IPS-NIHi11 (cell line): Measurements from ENCODE around the gene LHX4.
"Not testable (repeated sequence)": the region's sequence is repeated elsewhere in the genome, so short reads cannot be mapped to it uniquely, and the experiment has no call there.

ENCODE experiments used
- DNase-seq: peaks from one replicate; pipeline ENCODE4 v3.0.0; 2012; ENCODE audit warnings: mixed read lengths, low spot score

Gene LHX4

DNA sequence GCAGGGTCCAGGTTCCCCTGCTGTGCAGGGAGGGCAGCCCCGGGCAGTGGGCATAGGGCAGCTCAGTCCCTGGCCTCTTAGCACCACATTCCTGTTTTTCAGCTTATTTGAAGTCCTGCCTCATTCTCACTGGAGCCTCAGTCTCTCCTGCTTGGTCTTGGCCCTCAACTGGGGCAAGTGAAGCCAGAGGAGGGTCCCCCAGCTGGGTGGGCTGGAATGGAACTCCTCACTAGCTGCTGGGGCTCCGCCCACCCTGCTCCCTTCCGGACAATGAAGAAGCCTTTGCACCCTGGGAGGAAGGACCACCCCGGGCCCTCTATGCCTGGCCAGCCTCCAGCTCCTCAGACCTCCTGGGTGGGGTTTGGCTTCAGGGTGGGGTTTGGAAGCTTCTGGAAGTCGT, 32.8 kb upstream of the LHX4 start:
- no peak for DNase-seq

DNA sequence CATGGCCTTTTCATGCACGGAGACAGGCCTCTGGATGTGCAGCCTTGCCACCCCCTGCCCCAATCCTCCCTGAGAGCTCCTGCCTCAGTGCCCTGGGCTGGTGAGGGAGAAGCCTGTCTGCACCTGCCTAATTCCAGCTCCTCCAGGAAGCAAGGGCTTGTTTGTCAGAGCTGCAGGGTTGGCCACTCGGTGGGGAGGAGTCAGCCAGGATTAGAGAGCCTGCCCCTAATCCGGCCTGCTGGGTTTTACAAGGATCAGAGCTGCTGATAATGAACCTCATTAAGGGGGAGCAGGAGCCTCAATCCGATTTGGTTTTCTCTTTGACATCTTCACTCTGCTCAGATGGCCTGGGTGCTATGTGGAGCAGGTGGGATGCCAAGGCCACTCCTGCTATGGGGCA, 31.9 kb upstream of the LHX4 start:
- DNase-seq: peak; percentile 79

DNA sequence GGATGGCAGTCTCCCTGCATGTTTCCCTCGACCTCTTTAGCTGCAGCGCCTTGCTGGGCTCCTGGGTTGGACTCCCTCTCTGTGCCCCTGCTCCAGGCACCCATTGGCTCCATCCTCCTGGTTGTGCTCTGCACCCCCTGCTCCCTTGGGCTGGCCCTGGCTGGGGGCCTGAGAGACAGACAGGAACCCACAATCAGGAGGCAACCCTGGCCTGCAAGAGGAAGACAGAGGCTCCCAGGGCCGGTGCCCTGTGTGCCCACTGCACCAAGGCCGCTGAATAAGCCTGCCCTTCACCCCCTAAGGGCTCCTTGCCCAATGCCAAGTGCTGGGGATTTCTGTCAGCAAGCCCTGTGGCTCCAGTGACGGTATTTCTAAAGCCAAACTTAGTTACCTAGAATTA, 31.5 kb upstream of the LHX4 start:
- DNase-seq: no peak

DNA sequence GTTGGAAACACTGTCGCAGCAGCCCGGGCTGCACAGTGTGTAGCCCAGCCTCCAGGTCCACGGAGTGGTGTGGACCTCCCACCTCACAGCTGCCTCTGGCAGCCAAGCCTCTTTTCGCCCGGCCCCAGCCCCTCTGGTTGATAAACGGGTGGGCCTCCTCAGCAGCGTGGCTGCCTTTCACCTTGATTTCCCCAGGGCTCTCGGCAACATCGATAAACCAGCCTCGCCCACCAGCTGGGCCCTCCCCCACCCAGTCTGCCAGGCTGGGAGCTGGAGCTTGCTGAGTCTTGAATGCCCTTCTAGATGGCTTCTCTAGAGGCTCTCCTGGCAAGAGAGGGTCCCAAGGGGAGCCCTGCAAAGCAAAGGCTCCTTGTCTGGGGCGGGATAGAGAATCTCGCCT, 31.0 kb upstream of the LHX4 start:
- DNase-seq: no peak

DNA sequence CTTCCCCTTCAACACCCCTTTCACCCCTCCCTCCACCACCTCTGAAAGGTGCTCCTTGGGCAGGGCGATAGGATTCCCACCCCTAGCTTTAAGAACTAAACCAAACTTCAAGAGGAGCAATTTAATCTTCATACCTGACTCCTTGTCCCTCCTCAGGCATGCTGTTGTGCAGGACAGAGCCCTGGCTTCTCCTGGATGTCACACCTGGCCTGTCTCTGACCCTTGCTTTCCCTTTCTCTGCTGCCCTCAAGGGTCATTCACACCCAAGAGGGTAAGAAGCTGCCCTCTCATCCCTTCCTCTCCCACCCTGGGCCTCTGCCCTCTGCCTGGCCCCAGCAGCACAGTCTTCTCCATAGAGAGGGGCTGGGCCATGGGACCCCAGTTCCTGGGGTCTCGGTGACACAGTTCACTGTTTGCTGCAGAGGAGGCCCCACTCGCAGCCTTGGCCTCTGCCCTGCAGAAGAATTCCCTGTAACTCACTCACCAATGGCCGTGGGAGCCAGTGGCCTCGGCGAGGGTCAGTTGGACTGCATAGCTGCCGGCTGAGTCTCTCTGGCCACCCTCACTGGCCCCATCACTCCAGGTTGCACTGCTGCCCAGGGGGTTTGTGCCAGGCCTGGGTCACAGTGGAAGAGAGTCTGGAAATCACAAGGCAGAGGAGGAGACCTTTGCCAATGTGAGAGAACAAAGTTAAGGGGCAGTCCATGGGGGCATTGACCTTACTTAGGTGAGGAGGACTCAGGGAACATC, 28.4 kb upstream of the LHX4 start:
- no peak for DNase-seq

- not testable (repeated sequence) for DNase-seq
Observed at GRCh38 chr1:180202588-180202987, 27.5 kb upstream of the LHX4 start.

DNA sequence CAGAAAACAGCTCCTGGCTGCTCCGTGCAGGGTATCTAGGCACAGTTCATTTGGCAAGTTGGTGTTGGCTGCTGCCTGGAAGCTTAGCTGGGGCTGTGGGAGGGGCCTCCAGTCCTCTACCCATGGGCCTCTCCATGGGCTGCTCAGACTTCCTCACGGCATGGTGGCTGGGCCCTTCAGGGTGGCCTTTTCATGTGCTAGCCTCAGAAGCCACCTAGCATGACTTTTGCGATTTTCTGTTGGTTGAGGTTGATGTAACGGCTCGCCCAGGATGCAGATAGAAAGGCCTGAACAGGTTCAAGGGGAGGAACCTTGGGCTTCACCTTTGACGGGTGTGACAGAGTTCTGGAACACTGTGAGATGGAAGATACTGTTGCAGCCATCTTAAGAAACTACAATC, 25.8 kb upstream of the LHX4 start:
- DNase-seq: no peak

GRCh38 chr1:180206581-180206980, 23.5 kb upstream of the LHX4 start:
- DNase-seq: no peak

GRCh38 chr1:180208264-180208663, 21.8 kb upstream of the LHX4 start:
- DNase-seq: no peak

- DNase-seq: no peak
Observed at GRCh38 chr1:180210008-180210620, 19.9 kb upstream of the LHX4 start.

- DNase-seq: no peak
Observed at GRCh38 chr1:180211156-180211859, 18.8 kb upstream of the LHX4 start.

DNA sequence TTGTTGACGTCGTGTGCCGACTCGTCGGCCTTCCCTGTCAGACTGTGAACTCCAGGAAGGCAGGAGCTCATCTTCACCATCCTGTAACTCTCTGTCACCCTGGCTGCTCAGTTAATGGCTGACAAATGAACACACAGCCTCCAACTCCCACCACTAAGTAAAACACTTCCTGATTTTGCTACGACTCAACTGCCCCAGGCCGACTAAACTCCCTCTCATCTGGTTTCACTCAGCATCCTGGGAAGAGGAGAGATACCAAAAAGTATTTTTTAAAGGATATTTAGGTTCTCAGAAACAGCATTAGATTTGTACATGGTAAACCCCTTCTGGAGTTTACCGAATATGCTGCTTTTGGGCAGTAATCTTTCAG, 18.2 kb upstream of the LHX4 start:
- DNase-seq: no peak

DNA sequence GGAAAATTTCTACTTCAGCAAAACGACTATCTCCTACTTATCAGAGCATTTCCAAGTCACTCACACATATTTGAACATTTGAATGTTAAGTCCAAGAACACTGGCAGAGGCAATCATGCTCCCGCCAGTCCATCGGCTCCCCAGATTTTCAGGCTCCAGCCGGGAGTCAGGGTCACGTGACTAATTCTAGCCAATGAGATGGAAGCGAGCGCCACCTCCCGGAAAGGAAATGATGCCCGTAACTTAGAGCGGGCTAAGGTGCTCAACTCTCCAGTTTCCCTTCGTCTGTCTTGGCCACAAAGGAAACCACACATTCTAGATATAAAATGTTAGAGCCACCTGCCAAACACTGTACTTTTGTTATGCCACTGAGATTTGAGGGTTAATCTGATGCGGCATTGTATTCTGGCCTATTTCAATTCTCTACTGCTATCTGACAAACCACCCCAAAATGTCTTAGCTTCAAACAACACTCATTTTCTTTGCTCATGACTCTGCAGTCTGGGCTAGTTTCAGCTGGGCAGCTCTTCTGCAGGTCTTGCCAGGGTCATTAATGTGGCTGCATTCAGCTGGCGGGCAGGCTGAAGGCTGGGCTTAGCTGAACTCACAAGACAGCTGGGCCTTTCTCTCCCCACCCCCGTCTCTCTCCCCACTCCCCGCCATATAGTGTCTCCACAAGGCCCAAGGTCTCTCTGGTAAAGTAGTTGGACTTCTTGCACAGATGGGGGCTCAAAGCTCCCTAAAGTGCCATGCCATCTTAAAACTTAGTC, 16.5 kb upstream of the LHX4 start:
- DNase-seq: peak; percentile 84

DNA sequence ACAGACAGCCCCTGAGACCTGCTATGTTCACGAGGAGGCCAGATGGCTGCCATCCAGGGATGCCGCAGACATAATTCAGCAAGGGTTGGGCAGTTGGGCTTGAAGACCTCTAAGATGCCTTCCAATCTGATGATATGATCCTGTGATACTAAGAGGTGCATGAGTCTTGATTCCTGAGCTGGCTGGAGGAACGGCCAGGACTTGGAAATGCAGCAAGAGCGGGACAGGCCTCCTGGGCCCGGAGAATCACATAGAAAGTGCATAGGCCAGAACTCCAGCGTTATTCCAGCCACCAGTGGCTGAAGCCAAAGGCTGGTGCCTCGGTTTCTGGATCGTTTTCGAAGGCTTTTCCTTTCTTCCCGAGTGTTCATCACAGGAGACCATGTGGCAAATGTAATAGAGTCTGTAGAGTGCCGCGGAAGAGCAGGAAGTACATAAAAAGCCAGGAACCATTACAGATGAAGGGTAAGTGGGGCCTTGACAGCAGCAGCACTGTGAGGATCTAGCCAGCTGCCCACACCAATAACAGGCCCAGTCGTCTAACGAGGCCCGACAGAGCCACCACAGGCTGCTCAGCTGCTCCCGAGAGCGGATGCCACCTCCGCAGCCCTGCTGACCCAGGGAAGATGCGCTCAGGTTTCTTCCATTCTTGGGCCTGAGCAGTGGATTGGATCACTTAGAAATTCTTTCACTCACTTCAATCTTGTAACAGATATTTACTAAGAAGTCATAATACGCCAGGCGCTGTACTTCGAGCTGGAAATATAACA, 14.0 kb upstream of the LHX4 start:
- DNase-seq: no peak

- no peak for DNase-seq
Observed at GRCh38 chr1:180217006-180217405, 13.1 kb upstream of the LHX4 start.

DNA sequence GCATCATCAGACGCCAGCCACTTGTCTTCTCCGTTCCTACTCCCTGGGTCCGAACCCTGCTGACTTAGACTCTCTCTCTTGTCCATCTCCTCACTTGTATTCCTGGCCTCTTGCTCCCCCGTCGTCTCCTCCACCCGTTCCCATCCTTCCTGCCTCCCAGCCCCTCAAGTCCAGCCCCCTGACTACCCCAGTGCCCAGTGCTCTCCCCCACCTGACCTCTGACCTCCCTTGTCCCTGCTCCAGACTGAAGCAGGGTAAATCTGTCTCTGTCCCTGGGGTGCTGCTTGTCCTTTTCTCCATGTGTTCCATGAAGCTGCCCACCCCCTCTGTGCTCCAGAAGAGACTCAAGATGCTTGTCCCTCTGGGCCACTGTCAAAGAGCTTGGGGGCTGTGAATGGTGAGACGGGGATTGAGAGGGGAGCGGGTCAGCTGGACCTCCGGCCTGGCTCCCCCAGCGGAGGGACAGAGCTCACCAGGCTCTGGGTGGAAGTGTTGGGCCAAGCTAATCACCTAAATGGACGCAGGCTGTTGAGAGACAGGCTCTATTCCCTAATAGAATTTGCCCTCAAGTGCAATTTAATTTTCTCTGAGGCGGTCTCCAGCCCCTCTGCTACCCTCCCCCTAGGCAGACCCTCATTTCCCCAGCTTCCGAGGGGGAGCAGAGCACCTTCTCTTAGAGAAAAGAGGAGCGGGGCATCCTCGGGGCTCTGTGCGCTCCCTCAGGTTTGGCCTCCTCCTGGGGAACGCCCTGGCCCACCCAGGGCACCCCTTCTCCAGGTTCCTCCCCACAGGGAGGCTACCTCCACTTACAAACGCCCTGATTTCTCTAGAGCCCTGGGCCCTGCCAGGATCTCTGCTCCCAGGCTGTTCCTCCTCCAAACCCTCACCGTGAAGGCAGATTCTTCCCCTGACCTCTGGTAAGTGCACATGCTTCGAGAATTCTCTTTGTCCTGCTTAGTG, 11.0 kb upstream of the LHX4 start:
- no peak for DNase-seq

- DNase-seq: no peak
Observed at GRCh38 chr1:180219776-180220175, 10.3 kb upstream of the LHX4 start.

- DNase-seq: no peak
Observed at GRCh38 chr1:180221462-180221861, 8.6 kb upstream of the LHX4 start.

DNA sequence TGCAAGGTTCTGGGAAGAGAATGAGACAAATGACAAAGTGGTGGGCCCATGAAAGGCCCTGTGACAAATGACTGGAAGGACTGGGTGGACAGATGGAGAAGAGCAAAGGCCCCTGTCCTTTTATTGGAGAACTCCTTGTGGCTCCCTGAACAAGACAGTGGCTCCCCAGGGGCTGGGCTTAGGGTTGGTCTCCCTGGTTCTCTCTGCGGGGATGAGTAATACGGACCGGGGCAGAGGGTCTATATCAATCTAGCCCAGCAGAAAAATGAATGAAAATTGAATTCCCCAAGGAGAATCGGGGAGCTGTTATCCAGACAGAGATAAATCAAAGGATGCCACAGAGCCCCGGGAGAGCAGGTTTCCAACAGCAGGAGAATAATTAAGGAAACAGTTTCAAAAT, 5.2 kb upstream of the LHX4 start:
- no peak for DNase-seq

GRCh38 chr1:180225403-180225802, 4.7 kb upstream of the LHX4 start:
- DNase-seq: no peak
